HUES48 (cell line): Measurements from ENCODE around the gene WSB2.
"Not testable (repeated sequence)": the region's sequence is repeated elsewhere in the genome, so short reads cannot be mapped to it uniquely, and the experiment has no call there.

Experiments used
- H3K27ac ChIP-seq: one replicate; pipeline ENCODE4 v1.7.0; 2013; ENCODE audit warnings: low read depth, low read length, inconsistent platforms
- H3K27me3 ChIP-seq: 2 replicates; pipeline ENCODE4 v1.6.1; 2013; ENCODE audit warnings: mild to moderate bottlenecking, low read length; ENCODE audit not compliant: control insufficient read depth, insufficient read depth
- H3K36me3 ChIP-seq: 2 replicates; pipeline ENCODE4 v1.6.1; 2013; ENCODE audit warnings: low read length; ENCODE audit not compliant: control insufficient read depth, insufficient read depth
- H3K4me1 ChIP-seq: 2 replicates; pipeline ENCODE4 v1.6.1; 2013; ENCODE audit warnings: mild to moderate bottlenecking, low read length; ENCODE audit not compliant: control insufficient read depth, insufficient read depth
- H3K4me3 ChIP-seq: 2 replicates; pipeline ENCODE4 v1.5.1; 2013; ENCODE audit warnings: mild to moderate bottlenecking, low read depth, low read length
- H3K9ac ChIP-seq: 2 replicates; pipeline ENCODE4 v1.6.1; 2013; ENCODE audit warnings: mild to moderate bottlenecking, low read depth, low read length, moderate library complexity
- H3K9me3 ChIP-seq: 2 replicates; pipeline ENCODE4 v1.6.1; 2013; ENCODE audit warnings: low read length; ENCODE audit not compliant: control insufficient read depth, insufficient read depth

The WSB2 gene

GRCh38 chr12:118015306-118015705 is 45.7 kb downstream of the WSB2 start:
- H3K4me1 ChIP-seq, result peaks cover 10% of the 10 kb centered on the region
- H3K27me3 ChIP-seq, result no peaks in the 10 kb centered on the region
- no peak overlapping the region for H3K27ac ChIP-seq
- no peak overlapping the region for H3K4me3 ChIP-seq
- no peaks in the 10 kb centered on the region for H3K9me3 ChIP-seq
- H3K36me3 ChIP-seq, result peaks cover 25% of the 10 kb centered on the region
- H3K9ac ChIP-seq, result no peak overlapping the region

GRCh38 chr12:118013283-118013682 is 47.7 kb downstream of the WSB2 start:
- Histone ChIP-seq H3K27me3 (no peaks in the 10 kb centered on the region), H3K36me3 (peaks cover 6% of the 10 kb centered on the region), H3K4me3 (no peak overlapping the region), H3K9me3 (no peaks in the 10 kb centered on the region), H3K9ac (no peak overlapping the region), H3K27ac (no peak overlapping the region), H3K4me1 (peaks cover 10% of the 10 kb centered on the region)

- Histone ChIP-seq H3K27me3 (no peaks in the 10 kb centered on the region), H3K27ac (no peak overlapping the region), H3K4me3 (no peak overlapping the region)
Measured at GRCh38 chr12:118011961-118012360, 49.0 kb downstream of the WSB2 start.

GRCh38 chr12:118011377-118011776 is 49.6 kb downstream of the WSB2 start:
- Histone ChIP-seq H3K4me3 (no peak overlapping the region), H3K36me3 (no peaks in the 10 kb centered on the region), H3K4me1 (peaks cover 4% of the 10 kb centered on the region), H3K27ac (no peak overlapping the region), H3K9ac (no peak overlapping the region), H3K9me3 (no peaks in the 10 kb centered on the region), H3K27me3 (no peaks in the 10 kb centered on the region)

More at GRCh38 chr12:118011961-118012360, 49.0 kb downstream of the WSB2 start:
- no peak overlapping the region for H3K9ac ChIP-seq
- no peaks in the 10 kb centered on the region for H3K9me3 ChIP-seq
- peaks cover 4% of the 10 kb centered on the region for H3K4me1 ChIP-seq
- no peaks in the 10 kb centered on the region for H3K36me3 ChIP-seq

GRCh38 chr12:118010903-118011302 is 50.1 kb downstream of the WSB2 start:
- H3K9me3 ChIP-seq, result no peaks in the 10 kb centered on the region
- H3K27me3 ChIP-seq, result no peaks in the 10 kb centered on the region
- H3K27ac ChIP-seq, result no peak overlapping the region
- peaks cover 2% of the 10 kb centered on the region for H3K4me1 ChIP-seq
- H3K4me3 ChIP-seq, result no peak overlapping the region
- H3K9ac ChIP-seq, result no peak overlapping the region
- H3K36me3 ChIP-seq, result no peaks in the 10 kb centered on the region

GRCh38 chr12:117999806-118000205 is 61.2 kb downstream of the WSB2 start:
- H3K27me3 ChIP-seq, result not testable (repeated sequence)

GRCh38 chr12:117998719-117999118 is 62.3 kb downstream of the WSB2 start:
- no peaks in the 10 kb centered on the region for H3K27me3 ChIP-seq
- H3K4me3 ChIP-seq, result no peak overlapping the region

More at GRCh38 chr12:117999806-118000205, 61.2 kb downstream of the WSB2 start:
- H3K9me3 ChIP-seq, H3K9ac ChIP-seq, H3K27ac ChIP-seq, H3K4me3 ChIP-seq, H3K4me1 ChIP-seq, H3K36me3 ChIP-seq: not testable (repeated sequence)

GRCh38 chr12:117994551-117995438 is 66.2 kb downstream of the WSB2 start:
- Histone ChIP-seq H3K4me3 (no peak overlapping the region), H3K9me3 (no peaks in the 10 kb centered on the region), H3K4me1 (no peaks in the 10 kb centered on the region), H3K27me3 (no peaks in the 10 kb centered on the region), H3K36me3 (no peaks in the 10 kb centered on the region), H3K27ac (no peak overlapping the region), H3K9ac (no peak overlapping the region)

More at GRCh38 chr12:117998719-117999118, 62.3 kb downstream of the WSB2 start:
- Histone ChIP-seq H3K9me3 (no peaks in the 10 kb centered on the region), H3K4me1 (no peaks in the 10 kb centered on the region), H3K36me3 (no peaks in the 10 kb centered on the region), H3K9ac (no peak overlapping the region), H3K27ac (no peak overlapping the region)

- H3K27ac ChIP-seq, result no peak overlapping the region
Measured at GRCh38 chr12:117986705-117987469, 74.1 kb downstream of the WSB2 start.

GRCh38 chr12:117985182-117985581 is 75.8 kb downstream of the WSB2 start:
- no peaks in the 10 kb centered on the region for H3K36me3 ChIP-seq
- no peak overlapping the region for H3K4me3 ChIP-seq
- H3K4me1 ChIP-seq, result no peaks in the 10 kb centered on the region
- no peak overlapping the region for H3K9ac ChIP-seq
- no peaks in the 10 kb centered on the region for H3K9me3 ChIP-seq
- H3K27me3 ChIP-seq, result no peaks in the 10 kb centered on the region
- H3K27ac ChIP-seq, result no peak overlapping the region

More at GRCh38 chr12:117986705-117987469, 74.1 kb downstream of the WSB2 start:
- no peaks in the 10 kb centered on the region for H3K36me3 ChIP-seq
- H3K9me3 ChIP-seq, result no peaks in the 10 kb centered on the region
- H3K27me3 ChIP-seq, result no peaks in the 10 kb centered on the region
- no peak overlapping the region for H3K4me3 ChIP-seq
- no peak overlapping the region for H3K9ac ChIP-seq
- no peaks in the 10 kb centered on the region for H3K4me1 ChIP-seq
